Glomerular endothelial cell (primary cell): Measurements from ENCODE around the gene TBC1D25. TPM values are rescaled to one million over a fixed set of nuclear protein-coding genes. Genes with fewer than 3 reads are reported as not detected.

Experiments used
- DNase-seq: peaks from one replicate; pipeline ENCODE4 v3.0.0-alpha.2; 2011; ENCODE audit warnings: low read depth, low spot score; ENCODE audit errors: extremely low read depth
- total RNA-seq: library from RNA; depleted of rRNA; stranded (reverse); fragments of >200 nt; gene quantifications from 2 replicates; pipeline ENCODE4 v1.2.3, GENCODE V29; 2015

TBC1D25 gene
- total RNA-seq, 1 donor from 2014 or later, result 11.8 TPM

DNA sequence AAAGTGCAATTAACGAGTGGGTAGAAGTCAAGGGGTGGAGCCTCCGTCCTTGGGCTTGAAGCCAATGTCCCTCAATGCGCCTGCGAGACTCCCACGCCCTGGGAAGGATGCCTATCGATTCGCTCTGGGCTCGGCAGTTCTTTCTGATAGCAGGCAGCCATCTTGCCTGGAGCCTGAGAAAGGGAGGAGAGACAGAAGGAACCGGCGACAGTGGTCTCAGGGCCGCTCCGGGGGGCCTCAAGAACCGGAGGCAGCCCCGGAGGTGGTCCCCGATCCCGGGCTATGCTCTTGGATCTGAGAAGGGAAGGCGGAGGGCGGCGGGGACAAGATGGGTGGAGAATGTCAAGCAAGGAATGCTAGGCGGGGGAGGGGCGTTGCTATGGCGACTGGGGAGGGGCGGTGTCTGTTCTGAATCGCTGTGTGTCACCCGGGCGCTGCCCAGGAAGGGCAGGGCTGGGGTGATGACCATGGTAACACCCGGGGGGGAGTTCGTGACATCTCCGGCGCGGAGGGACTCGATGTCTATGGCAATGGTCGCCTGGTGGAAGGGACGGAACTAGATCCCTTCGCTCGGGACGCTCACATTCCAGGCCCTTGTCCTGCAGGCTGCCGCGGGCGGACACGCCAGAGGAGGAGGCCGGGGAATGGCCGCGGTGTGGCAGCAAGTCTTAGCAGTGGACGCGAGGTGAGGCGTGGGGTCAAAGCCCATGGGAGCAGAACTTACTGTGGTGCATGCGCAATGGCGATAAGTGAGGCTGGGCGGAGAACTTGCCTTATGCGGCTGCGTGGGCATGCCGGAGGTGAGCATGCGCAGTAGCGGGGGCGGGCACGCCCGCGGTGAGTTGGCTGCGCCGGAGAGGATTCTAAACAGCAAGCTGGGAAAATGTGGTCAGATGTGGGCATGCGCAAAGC is 58.1 kb downstream of the TBC1D25 start, which contains the start of gene WDR13:
Gene WDR13 (plus strand): TSS at position 140 of the 912 bp plus-strand sequence. CDS start 505 bp downstream, at position 645.
- no peak for DNase-seq

DNA sequence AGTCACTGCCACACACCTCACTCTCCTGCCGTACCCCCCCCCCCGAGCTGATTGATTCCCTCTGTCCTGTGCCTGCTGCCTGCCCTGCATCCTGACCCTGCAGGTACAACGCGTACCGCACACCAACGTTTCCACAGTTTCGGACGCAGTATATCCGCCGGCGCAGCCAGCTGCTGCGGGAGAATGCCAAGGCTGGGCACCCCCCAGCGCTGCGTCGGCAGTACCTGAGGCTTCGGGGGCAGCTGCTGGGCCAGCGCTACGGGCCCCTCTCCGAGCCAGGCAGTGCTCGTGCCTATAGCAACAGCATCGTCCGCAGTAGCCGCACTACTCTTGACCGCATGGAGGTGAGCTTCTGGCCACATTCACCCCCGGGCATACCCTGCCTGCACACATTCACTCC is 59.1 kb downstream of the TBC1D25 start:
- no peak for DNase-seq

DNA sequence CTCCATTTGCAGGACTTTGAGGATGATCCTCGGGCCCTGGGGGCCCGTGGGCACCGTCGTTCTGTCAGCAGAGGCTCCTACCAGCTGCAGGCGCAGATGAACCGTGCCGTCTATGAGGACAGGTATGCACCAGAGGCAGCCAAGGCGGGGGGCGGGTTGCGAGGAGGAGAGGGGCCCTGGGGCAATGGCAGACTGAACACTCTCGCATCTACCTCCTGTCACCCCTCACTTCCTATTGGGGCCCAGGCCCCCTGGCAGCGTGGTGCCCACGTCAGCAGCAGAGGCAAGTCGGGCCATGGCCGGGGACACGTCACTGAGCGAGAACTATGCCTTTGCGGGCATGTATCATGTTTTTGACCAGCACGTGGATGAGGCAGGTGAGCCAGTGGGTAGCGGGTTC is 59.8 kb downstream of the TBC1D25 start:
- DNase-seq, result no peak

DNA sequence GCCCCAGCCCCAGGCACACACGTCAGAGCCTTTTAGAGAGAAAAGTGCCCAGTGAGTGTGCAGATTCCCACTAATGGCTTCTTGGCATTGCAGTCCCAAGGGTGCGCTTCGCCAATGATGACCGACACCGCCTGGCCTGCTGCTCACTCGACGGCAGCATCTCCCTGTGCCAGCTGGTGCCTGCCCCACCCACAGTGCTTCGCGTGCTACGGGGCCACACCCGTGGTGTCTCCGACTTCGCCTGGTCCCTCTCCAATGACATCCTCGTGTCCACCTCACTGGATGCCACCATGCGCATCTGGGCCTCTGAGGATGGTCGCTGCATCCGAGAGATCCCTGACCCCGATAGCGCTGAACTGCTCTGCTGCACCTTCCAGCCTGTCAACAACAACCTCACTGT is 60.7 kb downstream of the TBC1D25 start:
- DNase-seq, result no peak

DNA sequence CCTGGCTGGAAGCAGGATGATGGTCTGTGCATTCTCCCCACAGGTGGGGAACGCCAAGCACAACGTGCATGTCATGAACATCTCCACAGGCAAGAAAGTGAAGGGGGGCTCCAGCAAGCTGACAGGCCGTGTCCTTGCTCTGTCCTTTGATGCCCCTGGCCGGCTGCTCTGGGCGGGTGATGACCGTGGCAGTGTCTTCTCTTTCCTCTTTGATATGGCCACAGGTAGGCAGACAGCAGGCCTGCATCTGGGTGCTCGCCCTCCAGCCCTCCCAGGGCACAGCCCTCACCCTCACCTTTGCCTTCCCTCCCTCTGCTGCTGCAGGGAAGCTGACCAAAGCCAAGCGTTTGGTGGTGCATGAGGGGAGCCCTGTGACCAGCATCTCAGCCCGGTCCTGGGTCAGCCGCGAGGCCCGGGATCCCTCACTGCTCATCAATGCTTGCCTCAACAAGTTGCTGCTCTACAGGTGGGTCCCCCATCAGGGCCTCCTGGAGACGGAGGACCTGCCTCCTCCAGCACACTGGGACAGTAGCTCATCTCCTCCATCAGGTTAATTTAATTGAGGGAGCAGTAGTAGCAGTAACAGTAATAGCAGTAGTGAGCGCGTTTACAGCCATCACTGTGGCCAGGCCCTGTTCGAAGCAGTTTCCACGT is 62.4 kb downstream of the TBC1D25 start:
- DNase-seq, result no peak

DNA sequence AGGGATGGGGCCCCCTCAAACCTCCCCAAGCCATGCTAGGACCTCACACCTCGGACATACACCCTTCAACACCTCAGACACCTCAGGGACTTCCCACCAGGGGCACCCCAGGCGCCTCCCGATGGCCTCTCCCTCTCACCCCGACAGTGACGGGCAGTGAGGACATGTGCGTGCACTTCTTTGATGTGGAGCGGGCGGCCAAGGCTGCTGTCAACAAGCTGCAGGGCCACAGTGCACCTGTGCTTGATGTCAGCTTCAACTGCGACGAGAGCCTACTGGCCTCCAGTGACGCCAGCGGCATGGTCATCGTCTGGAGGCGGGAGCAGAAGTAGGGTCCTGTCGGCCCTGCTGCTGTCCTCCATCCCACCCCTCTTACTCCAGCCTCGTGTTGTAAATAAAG is 65.2 kb downstream of the TBC1D25 start:
- no peak for DNase-seq

DNA sequence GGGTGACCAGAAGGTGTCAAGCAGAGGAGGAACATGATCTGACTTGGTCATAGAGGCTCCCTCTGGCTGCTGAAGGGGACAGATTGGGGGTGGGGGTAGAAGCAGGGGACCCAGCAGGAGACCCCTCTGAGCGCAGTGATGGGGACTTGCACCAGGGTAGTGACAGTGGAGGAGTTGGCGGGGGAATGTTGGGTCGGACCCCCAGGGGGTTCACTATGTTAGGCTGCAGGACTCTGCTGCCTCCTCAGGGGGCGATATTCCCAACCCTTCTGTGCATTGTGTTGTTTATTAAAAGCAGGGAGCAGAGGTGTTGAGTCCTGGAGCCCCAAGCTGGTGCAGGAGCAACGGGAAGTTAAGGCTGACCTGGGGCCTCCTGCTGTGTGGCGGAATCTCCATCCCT is 66.6 kb downstream of the TBC1D25 start:
- no peak for DNase-seq

DNA sequence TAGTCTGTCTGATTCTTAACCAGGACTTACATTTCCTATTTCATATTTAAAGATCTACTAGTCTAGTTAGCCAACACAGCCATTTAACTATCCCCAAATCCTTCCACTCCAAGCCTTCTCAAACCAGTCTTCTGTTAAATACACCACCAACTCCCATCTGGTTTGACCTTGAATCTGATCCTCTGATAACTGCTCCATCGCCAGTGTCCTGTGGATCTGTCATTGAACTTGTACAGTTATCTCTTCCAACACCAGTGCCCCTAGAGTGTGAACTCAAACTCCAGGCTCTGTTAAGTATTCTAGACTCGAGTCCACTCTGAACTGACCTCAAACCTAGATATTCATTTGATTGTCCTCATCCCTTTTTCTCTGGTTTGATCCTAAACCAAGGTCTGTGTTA is 72.2 kb downstream of the TBC1D25 start:
- no peak for DNase-seq

Other genes starting within 250 kb of the TBC1D25 start
- gene SSX3, start 183.0 kb upstream of the TBC1D25 start, total RNA-seq, result not detected in 2 replicates
- gene SSX4, start 156.2 kb upstream of the TBC1D25 start, total RNA-seq, result not detected in 2 replicates
- not detected in 2 replicates for gene SSX4B, start 127.8 kb upstream of the TBC1D25 start, total RNA-seq
- 2.6 and 8.3 TPM in 2 replicates for gene SLC38A5, start 69.5 kb upstream of the TBC1D25 start, total RNA-seq
- 55.6 and 77.5 TPM in 2 replicates for gene FTSJ1, start 63.5 kb upstream of the TBC1D25 start, total RNA-seq
- 15.0 and 24.2 TPM in 2 replicates for gene PORCN, start 30.7 kb upstream of the TBC1D25 start, total RNA-seq
- gene EBP, start 17.9 kb upstream of the TBC1D25 start, total RNA-seq, result 34.0 and 48.0 TPM in 2 replicates
- gene RBM3, start 34.8 kb downstream of the TBC1D25 start, total RNA-seq, result 261 and 308 TPM in 2 replicates
- 82.0 and 104 TPM in 2 replicates for gene WDR13, start 57.8 kb downstream of the TBC1D25 start, total RNA-seq
- gene WAS, start 144.1 kb downstream of the TBC1D25 start, total RNA-seq, result 0.39 and 0.53 TPM in 2 replicates
- 4.4 and 10.0 TPM in 2 replicates for gene SUV39H1, start 157.0 kb downstream of the TBC1D25 start, total RNA-seq
- not detected in 2 replicates for gene GLOD5, start 222.0 kb downstream of the TBC1D25 start, total RNA-seq
- gene GATA1, start 246.9 kb downstream of the TBC1D25 start, total RNA-seq, result not detected in 2 replicates